GM23338 (cell line): ENCODE data around the gene MBD5.

ENCODE experiments used
- EZH2 ChIP-seq: fragments of 200-600 bp; sonication (generic); IDR thresholded peaks from one replicate; pipeline ENCODE4 v1.8.0; 2017; ENCODE audit warnings: antibody characterized with exemption, mild to moderate bottlenecking, low read depth; ENCODE audit not compliant: unreplicated experiment
- STAT1 ChIP-seq: IDR thresholded peaks from one replicate; pipeline ENCODE4 v1.6.1; 2016; ENCODE audit warnings: antibody characterized with exemption; ENCODE audit not compliant: unreplicated experiment
- TF ChIP-seq, protein P1 (sequence below), 2 experiments: fragments of 200-600 bp in 1 of 2; sonication (generic) in 1 of 2; conservative IDR thresholded peaks; 2 replicates each; pipeline versions ENCODE4 v1.5.1 to v1.6.1; 2016 to 2017; ENCODE audit warnings: antibody characterized with exemption in 2 of 2, low read depth in 2 of 2, mild to moderate bottlenecking in 2 of 2, moderate library complexity in 1 of 2

DNA sequence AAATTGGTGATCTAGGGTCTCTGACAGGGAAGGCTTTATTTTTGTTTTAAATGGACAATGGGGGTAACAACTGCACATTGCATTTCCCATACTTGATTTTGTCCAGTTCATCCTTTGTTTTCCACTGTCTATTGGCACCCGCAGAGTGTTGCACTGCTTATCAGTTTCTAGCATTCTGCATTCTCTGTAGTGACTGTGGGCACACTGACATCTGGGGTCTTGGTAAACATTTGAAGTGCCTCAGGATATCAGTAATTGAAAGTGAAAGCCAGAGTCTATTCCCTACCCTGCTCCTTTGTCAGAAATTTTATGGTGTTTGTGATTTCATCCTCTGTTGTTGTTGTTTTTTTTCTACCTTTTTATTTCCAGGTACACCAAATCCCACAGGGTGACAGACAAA lies 491.6 kb downstream of the MBD5 start:
- TF ChIP-seq, protein P1, sequence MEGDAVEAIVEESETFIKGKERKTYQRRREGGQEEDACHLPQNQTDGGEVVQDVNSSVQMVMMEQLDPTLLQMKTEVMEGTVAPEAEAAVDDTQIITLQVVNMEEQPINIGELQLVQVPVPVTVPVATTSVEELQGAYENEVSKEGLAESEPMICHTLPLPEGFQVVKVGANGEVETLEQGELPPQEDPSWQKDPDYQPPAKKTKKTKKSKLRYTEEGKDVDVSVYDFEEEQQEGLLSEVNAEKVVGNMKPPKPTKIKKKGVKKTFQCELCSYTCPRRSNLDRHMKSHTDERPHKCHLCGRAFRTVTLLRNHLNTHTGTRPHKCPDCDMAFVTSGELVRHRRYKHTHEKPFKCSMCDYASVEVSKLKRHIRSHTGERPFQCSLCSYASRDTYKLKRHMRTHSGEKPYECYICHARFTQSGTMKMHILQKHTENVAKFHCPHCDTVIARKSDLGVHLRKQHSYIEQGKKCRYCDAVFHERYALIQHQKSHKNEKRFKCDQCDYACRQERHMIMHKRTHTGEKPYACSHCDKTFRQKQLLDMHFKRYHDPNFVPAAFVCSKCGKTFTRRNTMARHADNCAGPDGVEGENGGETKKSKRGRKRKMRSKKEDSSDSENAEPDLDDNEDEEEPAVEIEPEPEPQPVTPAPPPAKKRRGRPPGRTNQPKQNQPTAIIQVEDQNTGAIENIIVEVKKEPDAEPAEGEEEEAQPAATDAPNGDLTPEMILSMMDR (conservative IDR thresholded peaks at IDR 0.05; ENCODE audit: low read depth in 2 of 2) = no peak
- TF ChIP-seq EZH2 (no peak), STAT1 (no peak)
